HCT116 (cell line): Measurements from ENCODE around the gene COG6. TPM values are rescaled to one million over a fixed set of nuclear protein-coding genes. Genes with fewer than 3 reads are reported as not detected.

Experiments used
- ATAC-seq: fragments of 200-7000 bp; cut with Tn5 transposase; 2 replicates; pipeline ENCODE4 v1.9.1; 2020; ENCODE audit warnings: mild to moderate bottlenecking, moderate library complexity
- BruUV-seq: library from RNA; stranded (reverse); fragments of 400-500 nt; replicated peaks from 2 replicates; lab custom pipeline; 2021; lab: Mats Ljungman, UMichigan
- CTCF ChIA-PET: fragments of 300-600 bp; sonication (Branson Sonifier 250); formaldehyde crosslinking; loops from one replicate; lab custom pipeline; 2021; ENCODE audit warnings: antibody characterized with exemption; lab: Charles Lee
- POLR2A ChIA-PET: fragments of 300-600, 350-600 bp; sonication (Branson Sonifier 250); formaldehyde crosslinking; loops from one replicate; lab custom pipeline; 2021; ENCODE audit warnings: antibody characterized with exemption; lab: Charles Lee
- RAD21 ChIA-PET, 2 experiments: fragments of 300-600 bp; sonication (Branson Sonifier 250); formaldehyde crosslinking; loops; one replicate each; lab custom pipeline; 2023; ENCODE audit warnings: low total read pairs in 2 of 2; ENCODE audit not compliant: uncharacterized antibody in 2 of 2, unreplicated experiment in 2 of 2, low non-redundant PET in 1 of 2; lab: Charles Lee
- DNase-seq: peaks from one replicate; pipeline ENCODE4 v3.0.0-alpha.2; 2010; ENCODE audit warnings: low read depth, low spot score
- H2AFZ ChIP-seq: fragments of 200-600 bp; shearing (Covaris generic), sonication (generic); 2 replicates; pipeline ENCODE4 v1.6.1; 2017; ENCODE audit warnings: low read depth, mixed run types, mixed read lengths, antibody characterized with exemption, low read length; ENCODE audit not compliant: poor library complexity, severe bottlenecking
- H3K27ac ChIP-seq: 2 replicates; pipeline ENCODE4 v1.5.1; 2012; ENCODE audit warnings: low read depth, low read length
- H3K27me3 ChIP-seq: fragments of 200-600 bp; sonication (generic); 2 replicates; pipeline ENCODE4 v1.6.1; 2016; ENCODE audit warnings: mixed run types, low read length, mixed read lengths; ENCODE audit not compliant: insufficient read depth
- H3K36me3 ChIP-seq, 2 experiments: fragments of 200-500 bp in 1 of 2; fragments of 200-600 bp in 1 of 2; sonication (Bioruptor generic) in 1 of 2; sonication (generic) in 1 of 2; 2 replicates each; pipeline versions ENCODE4 v1.5.1 to v1.6.1; 2014 to 2016; ENCODE audit warnings: low read length in 2 of 2, inconsistent platforms in 1 of 2, mixed read lengths in 1 of 2, mixed run types in 1 of 2; ENCODE audit not compliant: insufficient read depth in 2 of 2, control insufficient read depth in 1 of 2
- H3K4me1 ChIP-seq, 2 experiments: fragments of 200-600 bp in 1 of 2; sonication (generic) in 1 of 2; 2 replicates each; pipeline versions ENCODE4 v1.5.1 to v1.6.1; 2012 to 2017; ENCODE audit warnings: low read length in 2 of 2, inconsistent platforms in 1 of 2, mild to moderate bottlenecking in 1 of 2, mixed read lengths in 1 of 2, mixed run types in 1 of 2, moderate library complexity in 1 of 2; ENCODE audit not compliant: insufficient read depth in 2 of 2, control insufficient read depth in 1 of 2
- H3K4me2 ChIP-seq: fragments of 200-600 bp; sonication (generic); 2 replicates; pipeline ENCODE4 v1.6.1; 2017; ENCODE audit warnings: mixed run types, low read length, mixed read lengths
- H3K4me3 ChIP-seq, 2 experiments: fragments of 200-600 bp in 1 of 2; sonication (generic) in 1 of 2; replicated peaks in 1 of 2; 2 replicates each; pipeline ENCODE4 v1.5.1; 2011 to 2016; ENCODE audit warnings: low read length in 2 of 2, control low read depth in 1 of 2, low read depth in 1 of 2, mild to moderate bottlenecking in 1 of 2, mixed read lengths in 1 of 2, mixed run types in 1 of 2
- H3K79me2 ChIP-seq: fragments of 200-600 bp; sonication (generic); 2 replicates; pipeline ENCODE4 v1.6.1; 2017; ENCODE audit warnings: mild to moderate bottlenecking, mixed run types, low read length, moderate library complexity, mixed read lengths; ENCODE audit not compliant: insufficient read depth
- H3K9ac ChIP-seq: fragments of 200-600 bp; sonication (generic); 2 replicates; pipeline ENCODE4 v1.6.1; 2016; ENCODE audit warnings: low read length, mixed read lengths
- H3K9me2 ChIP-seq: fragments of 200-600 bp; sonication (generic), shearing (Covaris generic); 2 replicates; pipeline ENCODE4 v1.6.1; 2017; ENCODE audit warnings: mixed run types, mild to moderate bottlenecking, moderate library complexity; ENCODE audit not compliant: insufficient read depth
- H3K9me3 ChIP-seq, 2 experiments: fragments of 200-500 bp in 1 of 2; fragments of 200-600 bp in 1 of 2; sonication (Bioruptor generic) in 1 of 2; sonication (generic) in 1 of 2; 2 replicates each; pipeline ENCODE4 v1.6.1; 2014 to 2017; ENCODE audit warnings: low read length in 2 of 2, mixed read lengths in 2 of 2, inconsistent platforms in 1 of 2, low read depth in 1 of 2, mild to moderate bottlenecking in 1 of 2, mixed run types in 1 of 2, moderate library complexity in 1 of 2; ENCODE audit not compliant: control insufficient read depth in 1 of 2, insufficient read depth in 1 of 2
- H4K20me1 ChIP-seq: fragments of 200-600 bp; sonication (generic), shearing (Covaris generic); 2 replicates; pipeline ENCODE4 v1.6.1; 2017; ENCODE audit warnings: mixed run types, mild to moderate bottlenecking, moderate library complexity; ENCODE audit not compliant: insufficient read depth
- CTCF ChIP-seq, 3 experiments: fragments of 200-600 bp in 1 of 3; sonication (generic) in 1 of 3; IDR thresholded peaks in 2 of 3; conservative IDR thresholded peaks in 1 of 3; 2 replicates each; pipeline ENCODE4 v1.5.1; 2012 to 2017; ENCODE audit warnings: low read depth in 2 of 3, low read length in 2 of 3, antibody characterized with exemption in 1 of 3, borderline replicate concordance in 1 of 3, control low read depth in 1 of 3, mild to moderate bottlenecking in 1 of 3, mixed read lengths in 1 of 3, mixed run types in 1 of 3, moderate library complexity in 1 of 3; ENCODE audit not compliant: insufficient read depth in 1 of 3
- MAX ChIP-seq: IDR thresholded peaks from 2 replicates; pipeline ENCODE4 v1.6.1; 2012
- RAD21 ChIP-seq: IDR thresholded peaks from 2 replicates; pipeline ENCODE4 v1.6.1; 2012; ENCODE audit warnings: low read depth, mild to moderate bottlenecking
- REST ChIP-seq: IDR thresholded peaks from 2 replicates; pipeline ENCODE4 v1.6.1; 2012; ENCODE audit warnings: low read depth
- SRF ChIP-seq: IDR thresholded peaks from 2 replicates; pipeline ENCODE4 v1.6.1; 2012; ENCODE audit warnings: low read depth
- ZBTB33 ChIP-seq: IDR thresholded peaks from 2 replicates; pipeline ENCODE4 v1.6.1; 2011; ENCODE audit warnings: mild to moderate bottlenecking, low read length, moderate library complexity; ENCODE audit not compliant: insufficient replicate concordance; ENCODE audit errors: extremely low read depth
- intact Hi-C: fragments of 100-400 bp; cut with micrococcal nuclease; formaldehyde crosslinking; loops from 2 replicates; pipeline ENCODE4 v1.10.0; 2022
- total RNA-seq: library from RNA; stranded (reverse); gene quantifications from one replicate; pipeline ENCODE4 v1.2.1, GENCODE V29; 2021; ENCODE audit not compliant: unreplicated experiment

Gene COG6
- total RNA-seq, 1 experiment from 2014 or later = 33.6 TPM

GRCh38 chr13:39616087-39616694, 39.3 kb upstream of the COG6 start:
- Histone ChIP-seq H3K36me3 (no peaks in the 10 kb centered on the region), H3K27ac (no peak overlapping the region), H2AFZ (peak overlapping the region; percentile 84), H3K9ac (no peak overlapping the region), H3K4me2 (no peak overlapping the region), H3K9me2 (no peaks in the 10 kb centered on the region), H3K4me1 (no peaks in the 10 kb centered on the region), H3K79me2 (no peaks in the 10 kb centered on the region), H3K9me3 (no peaks in the 10 kb centered on the region), H3K27me3 (no peaks in the 10 kb centered on the region; the same call in 1 of the 2 replicates), H4K20me1 (no peaks in the 10 kb centered on the region)
- ChIA-PET POLR2A (interaction anchor here (1.0 kb wide), 1 partner anchor 10 kb away, joined by 3 read pairs; no protein-coding TSS in a partner anchor), CTCF (interaction anchor here (0.5 to 1.6 kb wide), 41 partner anchors 11 to 1161 kb away, joined by 3 to 31 read pairs (median 4); no protein-coding TSS in a partner anchor), RAD21 (interaction anchor here (0.7 to 1.0 kb wide), 3 partner anchors 59 to 565 kb away, joined by 4 read pairs; no protein-coding TSS in a partner anchor)
- BruUV-seq = no TSS peak
- intact Hi-C loops = loop anchor here (1.0 to 5.0 kb wide), 3 partner anchors 209 to 565 kb away; no protein-coding TSS in a partner anchor
- ATAC-seq (peak; percentile 92), DNase-seq (peak; percentile 44)
- TF ChIP-seq SRF = peak; percentile 97
- no peak for TF ChIP-seq MAX
- TF ChIP-seq RAD21 = peak; percentile 61
- TF ChIP-seq ZBTB33 = no peak
- peak; percentile 47 to 85 (median 77); a peak in 5 of 6 replicates for TF ChIP-seq CTCF (IDR thresholded peaks at IDR 0.05 in 2 of 3, conservative IDR thresholded peaks at IDR 0.05 in 1 of 3; ENCODE audit: borderline replicate concordance in 1 of 3, insufficient read depth in 1 of 3, low read depth in 2 of 3, low read length in 2 of 3)
- no peak for TF ChIP-seq REST
- TF ChIP-seq, all 23 proteins: peak for 3
- H3K4me3 ChIP-seq = no peak overlapping the region
